H9 (cell line): ENCODE results near the gene KDM2B. TPM values are rescaled to one million over a fixed set of nuclear protein-coding genes. Genes with fewer than 3 reads are reported as not detected.

Source experiments
- DNase-seq: peaks from one replicate; pipeline ENCODE4 v3.0.0-alpha.2; 2017
- H2AFZ ChIP-seq: one replicate; pipeline ENCODE4 v1.6.1; 2013; ENCODE audit warnings: mild to moderate bottlenecking, low read length, control low read depth, moderate library complexity
- H2AK5ac ChIP-seq: 2 replicates; pipeline ENCODE4 v1.6.1; 2013; ENCODE audit warnings: low read length, control low read depth, mixed read lengths; ENCODE audit not compliant: insufficient read length
- H2BK120ac ChIP-seq: one replicate; pipeline ENCODE4 v1.6.1; 2013; ENCODE audit warnings: low read depth, mild to moderate bottlenecking, low read length, control low read depth, inconsistent platforms; ENCODE audit not compliant: poor library complexity, severe bottlenecking
- H2BK12ac ChIP-seq: 2 replicates; pipeline ENCODE4 v1.6.1; 2013; ENCODE audit warnings: low read length, control low read depth, mixed read lengths, low read depth; ENCODE audit not compliant: insufficient read length
- H2BK15ac ChIP-seq: 2 replicates; pipeline ENCODE4 v1.6.1; 2013; ENCODE audit warnings: low read depth, low read length, control low read depth
- H2BK20ac ChIP-seq: one replicate; pipeline ENCODE4 v1.6.1; 2013; ENCODE audit warnings: low read depth, mild to moderate bottlenecking, low read length, control low read depth, inconsistent platforms; ENCODE audit not compliant: poor library complexity, severe bottlenecking
- H2BK5ac ChIP-seq: 2 replicates; pipeline ENCODE4 v1.6.1; 2013; ENCODE audit warnings: low read length, control low read depth, mixed read lengths; ENCODE audit not compliant: insufficient read length
- H3K14ac ChIP-seq: 2 replicates; pipeline ENCODE4 v1.6.1; 2013; ENCODE audit warnings: low read length, control low read depth; ENCODE audit not compliant: insufficient read depth
- H3K18ac ChIP-seq: 2 replicates; pipeline ENCODE4 v1.6.1; 2013; ENCODE audit warnings: low read depth, mild to moderate bottlenecking, mixed read lengths, low read length, control low read depth; ENCODE audit not compliant: insufficient read length
- H3K23ac ChIP-seq: 2 replicates; pipeline ENCODE4 v1.6.1; 2013; ENCODE audit warnings: low read length, control low read depth, mixed read lengths, low read depth; ENCODE audit not compliant: insufficient read length
- H3K23me2 ChIP-seq: 2 replicates; pipeline ENCODE4 v1.6.1; 2013; ENCODE audit warnings: low read depth, mild to moderate bottlenecking, mixed read lengths, low read length, control low read depth; ENCODE audit not compliant: insufficient read length, poor library complexity, severe bottlenecking
- H3K27ac ChIP-seq: 2 replicates; pipeline ENCODE4 v1.5.1; 2013; ENCODE audit warnings: low read length, control low read depth, mixed read lengths, low read depth; ENCODE audit not compliant: insufficient read length
- H3K27me3 ChIP-seq: 2 replicates; pipeline ENCODE4 v1.6.1; 2013; ENCODE audit warnings: low read length, control low read depth, inconsistent platforms; ENCODE audit not compliant: insufficient read depth
- H3K4ac ChIP-seq: 2 replicates; pipeline ENCODE4 v1.6.1; 2013; ENCODE audit warnings: low read depth, mild to moderate bottlenecking, control low read depth, inconsistent platforms, low read length, moderate library complexity
- H3K4me1 ChIP-seq: 2 replicates; pipeline ENCODE4 v1.6.1; 2013; ENCODE audit warnings: low read length, control low read depth, inconsistent platforms; ENCODE audit not compliant: insufficient read depth
- H3K4me2 ChIP-seq: 2 replicates; pipeline ENCODE4 v1.6.1; 2013; ENCODE audit warnings: low read length, control low read depth, mixed read lengths; ENCODE audit not compliant: insufficient read length, insufficient read depth
- H3K56ac ChIP-seq: 2 replicates; pipeline ENCODE4 v1.6.1; 2013; ENCODE audit warnings: low read depth, mild to moderate bottlenecking, mixed read lengths, low read length, control low read depth; ENCODE audit not compliant: insufficient read length
- H3K79me1 ChIP-seq: 2 replicates; pipeline ENCODE4 v1.6.1; 2013; ENCODE audit warnings: low read depth, mild to moderate bottlenecking, moderate library complexity, low read length, control low read depth, inconsistent platforms; ENCODE audit not compliant: insufficient read depth, poor library complexity, severe bottlenecking
- H3K79me2 ChIP-seq: 2 replicates; pipeline ENCODE4 v1.6.1; 2013; ENCODE audit warnings: low read length, control low read depth, inconsistent platforms; ENCODE audit not compliant: insufficient read depth
- H3K9ac ChIP-seq: 2 replicates; pipeline ENCODE4 v1.6.1; 2013; ENCODE audit warnings: low read length, control low read depth, mixed read lengths; ENCODE audit not compliant: insufficient read length; ENCODE audit errors: extremely low read depth
- H3K9me3 ChIP-seq: one replicate; pipeline ENCODE4 v1.6.1; 2013; ENCODE audit warnings: low read depth, low read length, inconsistent platforms; ENCODE audit not compliant: control insufficient read depth
- H3T11ph ChIP-seq: one replicate; pipeline ENCODE4 v1.6.1; 2013; ENCODE audit warnings: mild to moderate bottlenecking, low read length, control low read depth, inconsistent platforms
- H4K20me1 ChIP-seq: one replicate; pipeline ENCODE4 v1.6.1; 2013; ENCODE audit not compliant: control insufficient read depth, insufficient read length, insufficient read depth
- H4K5ac ChIP-seq: 2 replicates; pipeline ENCODE4 v1.6.1; 2013; ENCODE audit warnings: low read depth, mild to moderate bottlenecking, mixed read lengths, low read length, control low read depth; ENCODE audit not compliant: insufficient read length
- H4K8ac ChIP-seq: replicated peaks from 2 replicates; pipeline ENCODE4 v1.6.1; 2013; ENCODE audit warnings: low read length, control low read depth, mixed read lengths, low read depth; ENCODE audit not compliant: insufficient read length
- H4K91ac ChIP-seq: 2 replicates; pipeline ENCODE4 v1.6.1; 2013; ENCODE audit warnings: low read depth, mild to moderate bottlenecking, moderate library complexity, mixed read lengths, low read length, control low read depth; ENCODE audit not compliant: insufficient read length
- H3K27ac Mint-ChIP-seq, 3 experiments: 2 replicates in 2 of 3; 3 replicates in 1 of 3; pipeline ENCODE4 v1.8.0; 2020 to 2021; ENCODE audit warnings: mixed read lengths in 3 of 3, mild to moderate bottlenecking in 1 of 3, moderate library complexity in 1 of 3
- H3K27me3 Mint-ChIP-seq: 2 replicates; pipeline ENCODE4 v1.8.0; 2021; ENCODE audit warnings: low read depth, mild to moderate bottlenecking, moderate library complexity, mixed read lengths
- H3K36me3 Mint-ChIP-seq, 3 experiments: 2 replicates in 2 of 3; 3 replicates in 1 of 3; pipeline ENCODE4 v1.8.0; 2020 to 2021; ENCODE audit warnings: low read depth in 3 of 3, mixed read lengths in 3 of 3; ENCODE audit not compliant: insufficient read depth in 1 of 3
- H3K4me1 Mint-ChIP-seq, 2 experiments: 2 replicates each; pipeline ENCODE4 v1.8.0; 2020; ENCODE audit warnings: mixed read lengths in 2 of 2
- H3K4me3 Mint-ChIP-seq, 2 experiments: 2 replicates in 1 of 2; 3 replicates in 1 of 2; pipeline ENCODE4 v1.8.0; 2020 to 2021; ENCODE audit warnings: mild to moderate bottlenecking in 2 of 2, mixed read lengths in 2 of 2, moderate library complexity in 1 of 2
- H3K9me3 Mint-ChIP-seq, 2 experiments: 2 replicates in 1 of 2; 3 replicates in 1 of 2; pipeline ENCODE4 v1.8.0; 2020; ENCODE audit warnings: mild to moderate bottlenecking in 2 of 2, mixed read lengths in 2 of 2, moderate library complexity in 1 of 2
- WGBS: extraction: QIAGEN DNeasy Blood & Tissue Kit; methylation state at CpG from one replicate; pipeline ENCODE4 v1.1.7; 2013; ENCODE audit warnings: missing lambda C conversion rate, low lambda C conversion rate, mixed read lengths; ENCODE audit not compliant: insufficient read length; ENCODE audit errors: extremely low coverage; 5-methylcytosine and 5-hydroxymethylcytosine counted together
- total RNA-seq: library from RNA; stranded (reverse); gene quantifications from 2 replicates; pipeline ENCODE4 v1.2.1, GENCODE V29; 2021
- TF ChIP-seq, protein P1 (sequence below): fragments of 200-600 bp; sonication (generic); conservative IDR thresholded peaks from 3 replicates; pipeline ENCODE4 v1.8.0; 2021; ENCODE audit warnings: antibody characterized with exemption, mild to moderate bottlenecking

The KDM2B gene
- total RNA-seq, 1 experiment from 2014 or later = 143 TPM

DNA sequence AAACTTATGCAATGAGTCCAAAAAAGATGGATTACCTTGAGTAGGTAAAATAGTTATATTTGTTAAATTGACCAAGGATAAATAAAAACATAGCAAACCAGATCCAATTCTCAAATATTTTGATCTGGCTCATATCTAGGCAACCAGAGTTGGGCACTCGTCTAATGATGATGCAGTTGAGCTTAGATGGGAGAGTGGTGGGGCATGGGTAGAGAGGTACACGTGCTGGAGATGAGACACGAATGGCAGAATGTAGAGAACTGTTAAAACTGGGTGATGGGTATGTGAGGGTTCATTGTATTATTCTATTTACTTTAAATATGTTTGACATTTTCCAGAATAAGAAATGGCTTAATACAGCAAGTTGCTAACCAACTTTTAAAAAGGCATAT, 188.5 kb downstream of the KDM2B start:
- Histone ChIP-seq H3K79me1 (no peaks in the 10 kb centered on the region), H3K9me3 (no peaks in the 10 kb centered on the region), H3K27ac (no peak overlapping the region), H3K4ac (no peak overlapping the region), H3K14ac (no peak overlapping the region), H3K27me3 (no peaks in the 10 kb centered on the region), H4K20me1 (no peaks in the 10 kb centered on the region), H2BK5ac (no peak overlapping the region), H3K56ac (no peak overlapping the region), H3K4me1 (peaks cover 4% of the 10 kb centered on the region; the same call in 1 of the 2 replicates), H3K23me2 (no peaks in the 10 kb centered on the region), H3K9ac (no peak overlapping the region), H2BK15ac (no peak overlapping the region), H4K91ac (no peak overlapping the region), H3K4me2 (no peak overlapping the region), H3T11ph (no peak overlapping the region), H3K18ac (no peak overlapping the region), H2BK12ac (no peak overlapping the region), H3K79me2 (0 out of 2 replicates have a peak, but pooled peaks cover 2% of the 10 kb centered on the region), H2AK5ac (no peak overlapping the region), H4K8ac (no peak overlapping the region), H3K23ac (no peak overlapping the region), H2AFZ (no peak overlapping the region), H2BK20ac (no peak overlapping the region), H2BK120ac (no peak overlapping the region), H4K5ac (no peak overlapping the region)
- no CpG with 5 or more reads among the region's 3 CpGs for WGBS
- H3K36me3 Mint-ChIP-seq = no peaks in the 10 kb centered on the region
- H3K4me3 Mint-ChIP-seq = no peak overlapping the region
- H3K27ac Mint-ChIP-seq = no peak overlapping the region
- 0 out of 2 replicates have a peak, but pooled peaks cover 2% of the 10 kb centered on the region for H3K27me3 Mint-ChIP-seq
- H3K4me1 Mint-ChIP-seq = peaks cover 4% of the 10 kb centered on the region in 2 experiments; a peak in 1 of 4 replicates
- H3K9me3 Mint-ChIP-seq = no peaks in the 10 kb centered on the region
- TF ChIP-seq, protein P1, sequence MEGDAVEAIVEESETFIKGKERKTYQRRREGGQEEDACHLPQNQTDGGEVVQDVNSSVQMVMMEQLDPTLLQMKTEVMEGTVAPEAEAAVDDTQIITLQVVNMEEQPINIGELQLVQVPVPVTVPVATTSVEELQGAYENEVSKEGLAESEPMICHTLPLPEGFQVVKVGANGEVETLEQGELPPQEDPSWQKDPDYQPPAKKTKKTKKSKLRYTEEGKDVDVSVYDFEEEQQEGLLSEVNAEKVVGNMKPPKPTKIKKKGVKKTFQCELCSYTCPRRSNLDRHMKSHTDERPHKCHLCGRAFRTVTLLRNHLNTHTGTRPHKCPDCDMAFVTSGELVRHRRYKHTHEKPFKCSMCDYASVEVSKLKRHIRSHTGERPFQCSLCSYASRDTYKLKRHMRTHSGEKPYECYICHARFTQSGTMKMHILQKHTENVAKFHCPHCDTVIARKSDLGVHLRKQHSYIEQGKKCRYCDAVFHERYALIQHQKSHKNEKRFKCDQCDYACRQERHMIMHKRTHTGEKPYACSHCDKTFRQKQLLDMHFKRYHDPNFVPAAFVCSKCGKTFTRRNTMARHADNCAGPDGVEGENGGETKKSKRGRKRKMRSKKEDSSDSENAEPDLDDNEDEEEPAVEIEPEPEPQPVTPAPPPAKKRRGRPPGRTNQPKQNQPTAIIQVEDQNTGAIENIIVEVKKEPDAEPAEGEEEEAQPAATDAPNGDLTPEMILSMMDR = no peak
- DNase-seq = no peak
